IMR-90 (cell line): ENCODE data around the gene FNDC3B. TPM values are rescaled to one million over a fixed set of nuclear protein-coding genes. Genes with fewer than 3 reads are reported as not detected.

Experiments
- ATAC-seq: fragments of 200-7000 bp; cut with Tn5 transposase; 2 replicates; pipeline ENCODE4 v1.9.1; 2020; ENCODE audit warnings: low read depth, mild to moderate bottlenecking, moderate library complexity
- BruUV-seq: library from RNA; stranded (reverse); fragments of 400-500 nt; replicated peaks from 2 replicates; lab custom pipeline; 2021; lab: Mats Ljungman, UMichigan
- CTCF ChIA-PET: fragments of 300-600 bp; formaldehyde crosslinking; extraction: SDS; loops from one replicate; lab custom pipeline; 2021; ENCODE audit warnings: antibody characterized with exemption; lab: Yijun Ruan, JAX
- POLR2A ChIA-PET: fragments of 300-600 bp; sonication (Branson Sonifier 250); formaldehyde crosslinking; loops from one replicate; lab custom pipeline; 2022; ENCODE audit warnings: antibody characterized with exemption; ENCODE audit not compliant: unreplicated experiment; lab: Charles Lee
- DNase-seq: peaks from one replicate; pipeline ENCODE4 v3.0.0; 2013
- H2AFZ ChIP-seq: replicated peaks from 2 replicates; pipeline ENCODE3; 2013; ENCODE audit warnings: low read length, mild to moderate bottlenecking; ENCODE audit not compliant: poor library complexity
- H2AK5ac ChIP-seq: 2 replicates; pipeline ENCODE4 v1.6.1; 2013; ENCODE audit warnings: low read depth, low read length, inconsistent platforms
- H2AK9ac ChIP-seq: replicated peaks from 2 replicates; pipeline ENCODE3; 2013; ENCODE audit warnings: mild to moderate bottlenecking, low read depth, low read length, moderate library complexity; ENCODE audit not compliant: poor library complexity
- H2BK120ac ChIP-seq: 2 replicates; pipeline ENCODE4 v1.6.1; 2013; ENCODE audit warnings: low read depth, low read length, inconsistent platforms
- H2BK15ac ChIP-seq: 3 replicates; pipeline ENCODE4 v1.6.1; 2013; ENCODE audit warnings: low read depth, low read length, inconsistent platforms
- H2BK20ac ChIP-seq: 2 replicates; pipeline ENCODE4 v1.6.1; 2013; ENCODE audit warnings: low read depth, mild to moderate bottlenecking, inconsistent platforms, low read length, moderate library complexity
- H2BK5ac ChIP-seq: 2 replicates; pipeline ENCODE4 v1.6.1; 2013; ENCODE audit warnings: mild to moderate bottlenecking, low read depth, low read length, inconsistent platforms; ENCODE audit not compliant: poor library complexity, severe bottlenecking
- H3K14ac ChIP-seq: replicated peaks from 2 replicates; pipeline ENCODE4 v1.6.1; 2013; ENCODE audit warnings: low read depth, low read length, inconsistent platforms
- H3K18ac ChIP-seq: 2 replicates; pipeline ENCODE4 v1.6.1; 2013; ENCODE audit warnings: low read depth, low read length, control low read depth
- H3K23ac ChIP-seq: 2 replicates; pipeline ENCODE4 v1.6.1; 2013; ENCODE audit warnings: low read depth, low read length, inconsistent platforms
- H3K27ac ChIP-seq: 2 replicates; pipeline ENCODE4 v1.5.1; 2013; ENCODE audit warnings: mild to moderate bottlenecking, control low read depth, low read length; ENCODE audit not compliant: insufficient read depth
- H3K27me3 ChIP-seq: 2 replicates; pipeline ENCODE4 v1.6.1; 2013; ENCODE audit warnings: low read length; ENCODE audit not compliant: control insufficient read depth, insufficient read depth
- H3K36me3 ChIP-seq: 2 replicates; pipeline ENCODE4 v1.6.1; 2013; ENCODE audit warnings: low read length, mixed read lengths; ENCODE audit not compliant: control insufficient read depth, insufficient read depth
- H3K4ac ChIP-seq: 2 replicates; pipeline ENCODE4 v1.6.1; 2013; ENCODE audit warnings: low read depth, low read length, inconsistent platforms
- H3K4me1 ChIP-seq: 2 replicates; pipeline ENCODE4 v1.6.1; 2013; ENCODE audit warnings: low read length, mixed read lengths; ENCODE audit not compliant: control insufficient read depth, insufficient read depth
- H3K4me2 ChIP-seq: 2 replicates; pipeline ENCODE4 v1.6.1; 2013; ENCODE audit warnings: low read depth, mild to moderate bottlenecking, control low read depth, low read length, moderate library complexity
- H3K4me3 ChIP-seq: 2 replicates; pipeline ENCODE4 v1.5.1; 2013; ENCODE audit warnings: low read depth, mild to moderate bottlenecking, control low read depth, low read length, moderate library complexity; ENCODE audit not compliant: insufficient read depth
- H3K56ac ChIP-seq: 2 replicates; pipeline ENCODE4 v1.6.1; 2013; ENCODE audit warnings: low read length, inconsistent platforms; ENCODE audit not compliant: insufficient read depth; ENCODE audit errors: extremely low read depth
- H3K79me1 ChIP-seq, 2 experiments: 2 replicates each; pipeline ENCODE4 v1.6.1; 2013; ENCODE audit warnings: low read length in 2 of 2, inconsistent platforms in 1 of 2, low read depth in 1 of 2
- H3K9ac ChIP-seq: 2 replicates; pipeline ENCODE4 v1.6.1; 2013; ENCODE audit warnings: low read depth, low read length, control low read depth
- H3K9me1 ChIP-seq: 2 replicates; pipeline ENCODE4 v1.6.1; 2013; ENCODE audit warnings: low read length, inconsistent platforms; ENCODE audit not compliant: insufficient read depth
- H3K9me3 ChIP-seq: 2 replicates; pipeline ENCODE4 v1.6.1; 2013; ENCODE audit warnings: low read length; ENCODE audit not compliant: control insufficient read depth, insufficient read depth
- H4K20me1 ChIP-seq: 2 replicates; pipeline ENCODE4 v1.6.1; 2013; ENCODE audit warnings: low read length, inconsistent platforms; ENCODE audit not compliant: insufficient read depth
- H4K5ac ChIP-seq: 2 replicates; pipeline ENCODE4 v1.6.1; 2013; ENCODE audit warnings: mild to moderate bottlenecking, low read depth, low read length, control low read depth
- H4K8ac ChIP-seq, 2 experiments: 2 replicates each; pipeline ENCODE4 v1.6.1; 2013; ENCODE audit warnings: low read depth in 2 of 2, low read length in 2 of 2, control low read depth in 1 of 2, inconsistent platforms in 1 of 2
- H4K91ac ChIP-seq: 2 replicates; pipeline ENCODE4 v1.6.1; 2013; ENCODE audit warnings: low read depth, low read length, inconsistent platforms; ENCODE audit not compliant: insufficient read depth
- BHLHE40 ChIP-seq: fragments of 150-350 bp; IDR thresholded peaks from 2 replicates; pipeline ENCODE4 v1.6.1; 2016; ENCODE audit warnings: mild to moderate bottlenecking, low read depth, low read length
- CEBPB ChIP-seq: IDR thresholded peaks from 2 replicates; pipeline ENCODE4 v1.6.1; 2012; ENCODE audit warnings: low read depth, low read length, improper control_type of control experiment
- CHD1 ChIP-seq: IDR thresholded peaks from 2 replicates; pipeline ENCODE4 v1.6.1; 2012; ENCODE audit warnings: low read depth, low read length, improper control_type of control experiment
- CTCF ChIP-seq: conservative IDR thresholded peaks from 2 replicates; pipeline ENCODE4 v1.5.1; 2012; ENCODE audit warnings: mild to moderate bottlenecking, low read depth, low read length, improper control_type of control experiment
- ELK1 ChIP-seq: fragments of 150-350 bp; IDR thresholded peaks from 2 replicates; pipeline ENCODE4 v1.6.1; 2016; ENCODE audit warnings: low read depth, mild to moderate bottlenecking, low read length, moderate library complexity, borderline replicate concordance
- FOS ChIP-seq: fragments of 150-350 bp; IDR thresholded peaks from 2 replicates; pipeline ENCODE4 v1.6.1; 2016; ENCODE audit warnings: low read depth, low read length
- MAFK ChIP-seq: IDR thresholded peaks from 2 replicates; pipeline ENCODE4 v1.6.1; 2012; ENCODE audit warnings: low read depth, low read length, improper control_type of control experiment
- MAZ ChIP-seq: IDR thresholded peaks from 2 replicates; pipeline ENCODE4 v1.6.1; 2012; ENCODE audit warnings: low read depth, mild to moderate bottlenecking, low read length, improper control_type of control experiment, moderate library complexity, borderline replicate concordance
- MXI1 ChIP-seq: IDR thresholded peaks from 2 replicates; pipeline ENCODE4 v1.6.1; 2012; ENCODE audit warnings: low read depth, mild to moderate bottlenecking, low read length, moderate library complexity, borderline replicate concordance
- NFE2L2 ChIP-seq: fragments of 150-350 bp; IDR thresholded peaks from 2 replicates; pipeline ENCODE4 v1.6.1; 2016; ENCODE audit warnings: low read depth, mild to moderate bottlenecking, low read length
- POLR2A ChIP-seq: IDR thresholded peaks from 2 replicates; pipeline ENCODE4 v1.6.1; 2012; ENCODE audit warnings: mild to moderate bottlenecking, low read depth, low read length
- RAD21 ChIP-seq: IDR thresholded peaks from 2 replicates; pipeline ENCODE4 v1.6.1; 2012; ENCODE audit warnings: low read length, improper control_type of control experiment
- RCOR1 ChIP-seq: IDR thresholded peaks from 2 replicates; pipeline ENCODE4 v1.6.1; 2012; ENCODE audit warnings: mild to moderate bottlenecking, low read length, improper control_type of control experiment; ENCODE audit not compliant: insufficient replicate concordance
- RFX5 ChIP-seq: IDR thresholded peaks from 2 replicates; pipeline ENCODE4 v1.8.0; 2012; ENCODE audit warnings: low read depth, mild to moderate bottlenecking, low read length, moderate library complexity
- SMC3 ChIP-seq: fragments of 150-350 bp; IDR thresholded peaks from 2 replicates; pipeline ENCODE4 v1.6.1; 2016; ENCODE audit warnings: low read depth, mild to moderate bottlenecking, antibody characterized with exemption, low read length, moderate library complexity
- USF2 ChIP-seq: fragments of 150-350 bp; IDR thresholded peaks from 2 replicates; pipeline ENCODE4 v1.6.1; 2017; ENCODE audit warnings: mild to moderate bottlenecking, antibody characterized with exemption, low read length, low read depth
- WGBS, 2 experiments: methylation state at CpG; one replicate each; pipeline versions ENCODE4 v1.1.5 to v1.1.7; 2013; ENCODE audit warnings: missing lambda C conversion rate in 2 of 2; ENCODE audit not compliant: insufficient read length in 1 of 2; ENCODE audit errors: extremely low coverage in 2 of 2; 5-methylcytosine and 5-hydroxymethylcytosine counted together
- dilution Hi-C: fragments of 300-500 bp; cut with HindIII; formaldehyde crosslinking; loops from one replicate; pipeline ENCODE4 v1.14.3; 2018; ENCODE audit warnings: low sequenced_read_pairs; ENCODE audit not compliant: unreplicated experiment
- in situ Hi-C: fragments of 300-500 bp; cut with MboI; formaldehyde crosslinking; loops from 3 replicates; pipeline ENCODE4 v1.14.3; 2019; ENCODE audit warnings: low sequenced_read_pairs, inconsistent platforms, mixed read lengths
- intact Hi-C: fragments of 100-400 bp; cut with micrococcal nuclease; formaldehyde crosslinking; loops from 2 replicates; pipeline ENCODE4 v1.10.0; 2022
- polyA plus RNA-seq, 3 experiments: library from polyadenylated mRNA; depleted of rRNA; stranded (reverse); fragments of >200 nt; gene quantifications; 2 replicates each; pipeline ENCODE4 v1.2.3, GENCODE V29; 2012; ENCODE audit warnings: low replicate concordance in 1 of 3
- total RNA-seq: library from RNA; depleted of rRNA; stranded (reverse); fragments of >200 nt; gene quantifications from 2 replicates; pipeline ENCODE4 v1.2.3, GENCODE V29; 2012

Gene FNDC3B
- total and polyA plus RNA-seq, 2 of the 4 experiments (the other 2 are of a cell fraction) = 23.9 to 150 TPM

- no peak overlapping the region for H2AK5ac ChIP-seq
- H3K27me3 ChIP-seq = no peaks in the 10 kb centered on the region
- no peak overlapping the region for H3K4me2 ChIP-seq
- H2AFZ ChIP-seq = no peak overlapping the region
- dilution Hi-C loops = no loop called here
- H3K4ac ChIP-seq = no peak overlapping the region
- WGBS, 2 experiments = no CpG with 5 or more reads among the region's 2 CpGs
- no peak overlapping the region for H4K8ac ChIP-seq
- H3K4me3 ChIP-seq = no peak overlapping the region
- no peak overlapping the region for H4K5ac ChIP-seq
- no peak overlapping the region for H3K14ac ChIP-seq
- no peak overlapping the region for H2AK9ac ChIP-seq
- H4K20me1 ChIP-seq = peaks cover 89% of the 10 kb centered on the region
- H3K79me1 ChIP-seq = peaks cover 37 to 82% of the 10 kb centered on the region in 2 experiments
- ChIA-PET CTCF (no interaction called here), POLR2A (no interaction called here)
- peaks cover 9% of the 10 kb centered on the region for H3K4me1 ChIP-seq
- DNase-seq (no peak), ATAC-seq (no peak)
- H4K91ac ChIP-seq = no peak overlapping the region
- TF ChIP-seq NFE2L2 (no peak), SMC3 (no peak), RAD21 (no peak), CEBPB (no peak), RCOR1 (no peak), CTCF (no peak), MAFK (no peak), MXI1 (no peak), RFX5 (no peak), FOS (no peak), ELK1 (no peak), BHLHE40 (no peak), POLR2A (no peak), USF2 (no peak), MAZ (no peak), CHD1 (no peak)
- no peak overlapping the region for H2BK20ac ChIP-seq
- no peak overlapping the region for H2BK5ac ChIP-seq
- no peak overlapping the region for H3K9ac ChIP-seq
- H3K27ac ChIP-seq = no peak overlapping the region
- H3K9me3 ChIP-seq = no peaks in the 10 kb centered on the region
- H2BK15ac ChIP-seq = no peak overlapping the region
- H3K56ac ChIP-seq = no peak overlapping the region
- in situ Hi-C loops = no loop called here
- no peak overlapping the region for H3K23ac ChIP-seq
- H3K36me3 ChIP-seq = peaks cover 13% of the 10 kb centered on the region
- peaks cover 29% of the 10 kb centered on the region for H3K9me1 ChIP-seq
- H3K18ac ChIP-seq = no peak overlapping the region
- no peak overlapping the region for H2BK120ac ChIP-seq
- intact Hi-C loops = no loop called here
- no TSS peak for BruUV-seq
These were observed 34.7 kb downstream of the FNDC3B start for GRCh38 chr3:172074032-172074431.
